ENCODE results near the gene ANGPTL2. TPM values are rescaled to one million over a fixed set of nuclear protein-coding genes. Genes with fewer than 3 reads are reported as not detected.

The ANGPTL2 gene
- total RNA-seq, 1 experiment from 2014 or later: 0.08 TPM

GRCh38 chr9:127126971-127127370, 4.5 kb upstream of the ANGPTL2 start:
- Histone ChIP-seq H3K4me1 (ENCODE audit: control insufficient read depth, insufficient read depth, low read length) (no peaks in the 10 kb centered on the region), H3K4me3 (ENCODE audit: low read depth in 2 of 2, low read length in 2 of 2) (no peak overlapping the region), H3K9me3 (ENCODE audit: control insufficient read depth, insufficient read depth, low read depth, low read length) (no peaks in the 10 kb centered on the region), H3K27me3 (ENCODE audit: control insufficient read depth, insufficient read depth, low read length) (no peaks in the 10 kb centered on the region), H3K36me3 (ENCODE audit: control insufficient read depth, insufficient read depth, low read length) (no peaks in the 10 kb centered on the region), H3K27ac (ENCODE audit: low read length) (no peak overlapping the region)
- no TSS peak for BruUV-seq (replicated peaks)
- DNase-seq (ENCODE audit: low read depth, low spot score) (no peak), ATAC-seq (no peak)
- ChIA-PET POLR2A (no interaction called here), CTCF (no interaction called here)
- in situ Hi-C loops (cut with HindIII; ENCODE audit: low pct_unique_long_range_greater_than_20kb, low sequenced_read_pairs) (no loop called here), intact Hi-C loops (cut with micrococcal nuclease; ENCODE audit: unreplicated experiment) (no loop called here)
- TF ChIP-seq REST (IDR thresholded peaks at IDR 0.05; ENCODE audit: insufficient read depth in 1 of 2, low read depth in 2 of 2, low read length in 1 of 2) (no peak), SIN3A (IDR thresholded peaks at IDR 0.05; ENCODE audit: borderline replicate concordance, insufficient read depth, low read depth, low read length) (no peak), TCF7L2 (IDR thresholded peaks at IDR 0.05; ENCODE audit: low read depth, low read length) (no peak), CTCF (IDR thresholded peaks at IDR 0.05) (no peak), POLR2AphosphoS5 (IDR thresholded peaks at IDR 0.05; ENCODE audit: low read depth, low read length) (no peak)

- H3K4me3 ChIP-seq (ENCODE audit: low read depth in 2 of 2, low read length in 2 of 2): no peak overlapping the region
- H3K36me3 ChIP-seq (ENCODE audit: control insufficient read depth, insufficient read depth, low read length): no peaks in the 10 kb centered on the region
- H3K27me3 ChIP-seq (ENCODE audit: control insufficient read depth, insufficient read depth, low read length): no peaks in the 10 kb centered on the region
- no peaks in the 10 kb centered on the region for H3K4me1 ChIP-seq (ENCODE audit: control insufficient read depth, insufficient read depth, low read length)
- no TSS peak for BruUV-seq (replicated peaks)
- intact Hi-C loops (cut with micrococcal nuclease; ENCODE audit: unreplicated experiment): no loop called here
- no peaks in the 10 kb centered on the region for H3K9me3 ChIP-seq (ENCODE audit: control insufficient read depth, insufficient read depth, low read depth, low read length)
- ChIA-PET POLR2A (no interaction called here), CTCF (no interaction called here)
- in situ Hi-C loops (cut with HindIII; ENCODE audit: low pct_unique_long_range_greater_than_20kb, low sequenced_read_pairs): no loop called here
- TF ChIP-seq REST (IDR thresholded peaks at IDR 0.05; ENCODE audit: insufficient read depth in 1 of 2, low read depth in 2 of 2, low read length in 1 of 2): no peak
- TF ChIP-seq TCF7L2 (IDR thresholded peaks at IDR 0.05; ENCODE audit: low read depth, low read length): no peak
- no peak for TF ChIP-seq CTCF (IDR thresholded peaks at IDR 0.05)
- no peak for TF ChIP-seq SIN3A (IDR thresholded peaks at IDR 0.05; ENCODE audit: borderline replicate concordance, insufficient read depth, low read depth, low read length)
- no peak for TF ChIP-seq POLR2AphosphoS5 (IDR thresholded peaks at IDR 0.05; ENCODE audit: low read depth, low read length)
- DNase-seq (ENCODE audit: low read depth, low spot score) (no peak), ATAC-seq (no peak)
- H3K27ac ChIP-seq (ENCODE audit: low read length): no peak overlapping the region
These were observed 2.4 kb upstream of the ANGPTL2 start for GRCh38 chr9:127124792-127125191.

Data from Panc1 (cell line).